Effector memory CD8-positive, alpha-beta T cell (primary cell): Measurements from ENCODE around the gene PGF.

ENCODE experiments used
- ATAC-seq: fragments of 150-1000 bp; cut with Tn5 transposase; replicated peaks from 2 replicates; pipeline ENCODE4 v1.10.0; 2021; ENCODE audit warnings: mild to moderate bottlenecking, moderate library complexity
- DNase-seq, 3 experiments: peaks; one replicate each; pipeline ENCODE4 v3.0.0; 2021
- H3K27ac Mint-ChIP-seq, 2 donors: one replicate each; pipeline ENCODE4 v1.8.0; 2022; ENCODE audit warnings: mild to moderate bottlenecking in 2 of 2, mixed read lengths in 2 of 2, moderate library complexity in 2 of 2
- H3K27me3 Mint-ChIP-seq, 2 donors: one replicate each; pipeline ENCODE4 v1.8.0; 2022; ENCODE audit warnings: mixed read lengths in 2 of 2
- H3K36me3 Mint-ChIP-seq: one replicate; pipeline ENCODE4 v1.8.0; 2022; ENCODE audit warnings: mild to moderate bottlenecking, moderate library complexity, mixed read lengths; ENCODE audit not compliant: insufficient read depth
- H3K4me1 Mint-ChIP-seq, 2 donors: one replicate each; pipeline ENCODE4 v1.8.0; 2022; ENCODE audit warnings: low read depth in 2 of 2, mixed read lengths in 2 of 2
- H3K4me3 Mint-ChIP-seq, 2 donors: one replicate each; pipeline ENCODE4 v1.8.0; 2022; ENCODE audit warnings: mild to moderate bottlenecking in 2 of 2, mixed read lengths in 2 of 2, moderate library complexity in 2 of 2
- H3K9me3 Mint-ChIP-seq, 2 donors: one replicate each; pipeline ENCODE4 v1.8.0; 2022; ENCODE audit warnings: mixed read lengths in 2 of 2

PGF gene

DNA sequence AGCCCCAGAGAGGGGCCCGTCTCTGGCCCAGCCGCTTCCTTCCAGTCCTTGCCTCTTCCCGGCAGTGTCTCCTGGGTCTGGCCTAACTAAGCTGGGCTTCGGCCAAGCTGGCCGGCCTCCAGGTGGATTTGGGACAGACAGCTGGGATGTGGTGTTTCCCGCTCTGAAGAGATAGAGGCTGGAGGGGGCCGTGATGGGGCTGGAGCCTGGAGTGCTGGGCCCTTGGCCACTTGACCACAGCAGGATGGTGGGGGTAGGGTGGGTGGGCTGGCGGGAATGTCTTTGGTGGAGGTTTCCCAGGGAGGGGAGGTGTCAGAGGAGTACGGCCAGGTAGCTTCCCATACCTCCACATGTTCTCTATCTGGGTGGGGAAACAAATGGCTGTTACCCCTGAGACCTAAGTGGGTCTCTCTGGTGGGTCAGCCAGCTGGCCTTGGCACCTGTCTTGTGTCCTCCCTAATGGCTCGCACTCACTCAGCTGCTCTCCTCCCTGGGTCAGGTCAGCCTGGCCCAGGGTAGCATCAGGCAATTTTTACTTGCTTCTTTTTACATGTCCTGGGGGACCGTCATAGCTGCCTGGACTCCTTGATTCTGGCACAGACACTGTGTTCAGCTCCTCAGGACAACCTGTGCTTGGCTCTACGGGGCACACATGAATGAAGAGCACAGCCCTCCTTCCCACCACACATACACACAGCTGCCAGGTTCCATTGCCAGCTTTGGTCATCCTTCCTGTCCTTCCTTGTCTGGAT lies 19.8 kb upstream of the PGF start:
- Mint-ChIP-seq H3K9me3 (no peaks in the 10 kb centered on the region), H3K27me3 (no peaks in the 10 kb centered on the region), H3K27ac (peak overlapping the region in 1 of 2 donors; percentile 44), H3K36me3 (no peaks in the 10 kb centered on the region), H3K4me1 (peaks cover 0 to 4% of the 10 kb centered on the region in 2 donors), H3K4me3 (no peak overlapping the region)
- no peak for DNase-seq
- no peak for ATAC-seq

GRCh38 chr14:74974364-74975058 lies 19.1 kb upstream of the PGF start:
- no peaks in the 10 kb centered on the region for H3K27me3 Mint-ChIP-seq
- peaks cover 0 to 4% of the 10 kb centered on the region in 2 donors for H3K4me1 Mint-ChIP-seq
- no peaks in the 10 kb centered on the region for H3K36me3 Mint-ChIP-seq
- peak overlapping the region; percentile 25 to 38 for H3K27ac Mint-ChIP-seq
- no peak for DNase-seq
- no peaks in the 10 kb centered on the region for H3K9me3 Mint-ChIP-seq
- ATAC-seq, result no peak
- H3K4me3 Mint-ChIP-seq, result no peak overlapping the region

GRCh38 chr14:74973905-74974363 lies 18.5 kb upstream of the PGF start:
- ATAC-seq (no peak), DNase-seq (no peak)
- H3K9me3 Mint-ChIP-seq, result no peaks in the 10 kb centered on the region
- H3K36me3 Mint-ChIP-seq, result no peaks in the 10 kb centered on the region
- H3K27me3 Mint-ChIP-seq, result no peaks in the 10 kb centered on the region
- H3K4me3 Mint-ChIP-seq, result no peak overlapping the region
- peaks cover 0 to 4% of the 10 kb centered on the region in 2 donors for H3K4me1 Mint-ChIP-seq
- peak overlapping the region; percentile 25 to 38 for H3K27ac Mint-ChIP-seq

DNA sequence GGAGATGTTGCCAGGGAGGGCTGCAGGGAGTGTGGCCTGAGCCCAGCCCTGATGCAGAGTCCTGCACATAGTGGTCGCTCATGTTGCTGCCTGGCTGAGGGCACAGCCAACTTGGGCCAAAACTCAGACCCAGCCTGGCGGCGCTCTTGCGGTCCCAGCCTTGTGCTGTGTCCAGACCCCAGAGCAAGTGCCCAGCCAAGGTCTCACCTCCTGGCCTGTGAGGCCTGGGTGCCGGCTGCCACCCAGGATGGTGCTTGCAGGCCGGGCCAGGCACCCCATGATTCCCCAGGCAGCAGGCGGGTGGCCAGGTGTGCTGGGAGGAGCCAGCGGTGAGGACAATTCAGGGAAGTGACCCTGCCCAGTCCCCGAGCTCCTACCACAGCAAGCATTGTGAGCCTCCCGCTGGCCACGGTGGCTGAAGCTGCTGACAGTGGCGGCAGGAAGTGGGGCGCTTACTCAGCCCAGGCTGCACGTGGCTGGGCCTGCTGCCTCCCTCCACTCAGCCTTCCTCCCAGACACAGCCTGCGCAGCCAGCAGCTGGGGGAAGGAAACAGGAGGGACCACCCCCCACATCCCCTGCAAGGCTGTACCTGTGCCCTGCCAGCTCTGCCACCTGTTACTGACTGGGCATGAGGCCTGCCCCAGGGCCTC lies 17.7 kb upstream of the PGF start:
- Mint-ChIP-seq H3K36me3 (no peaks in the 10 kb centered on the region), H3K4me1 (peaks cover 0 to 4% of the 10 kb centered on the region in 2 donors), H3K9me3 (no peaks in the 10 kb centered on the region), H3K4me3 (no peak overlapping the region), H3K27ac (no peak overlapping the region), H3K27me3 (no peaks in the 10 kb centered on the region)
- peak; percentile 51 for ATAC-seq
- DNase-seq, result no peak

GRCh38 chr14:74968811-74969210 lies 13.4 kb upstream of the PGF start:
- Mint-ChIP-seq H3K4me3 (no peak overlapping the region), H3K9me3 (no peaks in the 10 kb centered on the region), H3K4me1 (peaks cover 0 to 3% of the 10 kb centered on the region in 2 donors), H3K36me3 (no peaks in the 10 kb centered on the region), H3K27me3 (peaks cover 7 to 17% of the 10 kb centered on the region in 2 donors), H3K27ac (no peak overlapping the region)
- DNase-seq (no peak), ATAC-seq (no peak)

DNA sequence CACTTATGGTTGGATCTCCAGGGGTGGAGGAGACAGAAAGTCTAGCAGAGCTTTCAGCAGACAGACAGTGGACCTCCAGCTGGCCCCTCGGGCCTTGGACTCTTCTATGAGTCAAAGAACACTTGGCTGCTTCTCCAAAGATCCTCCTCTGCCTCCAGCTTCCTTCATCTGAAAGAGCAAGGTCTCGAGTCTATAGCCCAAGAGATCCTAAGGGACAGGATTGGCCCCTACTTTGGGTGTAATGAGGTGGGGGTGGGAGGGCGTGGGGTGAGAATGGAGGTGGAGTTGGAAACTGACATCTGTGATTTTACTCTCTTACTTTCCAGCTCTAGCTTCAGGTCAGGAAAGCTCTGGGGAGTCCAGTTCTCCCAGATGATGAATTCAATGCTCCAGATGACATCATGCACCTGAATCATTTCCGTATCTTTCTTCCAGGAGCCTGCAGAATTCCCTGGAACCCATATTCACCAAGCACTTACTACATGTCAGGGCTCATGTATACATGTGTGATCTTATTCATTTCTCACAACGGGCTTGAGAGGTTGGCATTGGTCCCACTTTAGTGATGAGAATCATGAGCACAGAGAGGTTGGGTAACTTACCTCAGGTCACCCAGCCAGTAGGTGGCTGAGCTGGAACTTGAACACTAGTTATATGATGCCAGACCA lies 10.2 kb upstream of the PGF start:
- ATAC-seq, result no peak
- no peak for DNase-seq
- H3K27ac Mint-ChIP-seq, result no peak overlapping the region
- H3K4me1 Mint-ChIP-seq, result peaks cover 0 to 3% of the 10 kb centered on the region in 2 donors
- no peak overlapping the region for H3K4me3 Mint-ChIP-seq
- peaks cover 24 to 37% of the 10 kb centered on the region in 2 donors for H3K27me3 Mint-ChIP-seq
- H3K36me3 Mint-ChIP-seq, result no peaks in the 10 kb centered on the region
- H3K9me3 Mint-ChIP-seq, result no peaks in the 10 kb centered on the region

- Mint-ChIP-seq H3K36me3 (no peaks in the 10 kb centered on the region), H3K27ac (no peak overlapping the region), H3K4me1 (peaks cover 0 to 3% of the 10 kb centered on the region in 2 donors), H3K4me3 (no peak overlapping the region), H3K27me3 (peaks cover 24 to 37% of the 10 kb centered on the region in 2 donors), H3K9me3 (no peaks in the 10 kb centered on the region)
- no peak for DNase-seq
- no peak for ATAC-seq
Measured at GRCh38 chr14:74964787-74965485, 9.5 kb upstream of the PGF start.

GRCh38 chr14:74963705-74964271 lies 8.4 kb upstream of the PGF start:
- Mint-ChIP-seq H3K27me3 (peaks cover 24 to 37% of the 10 kb centered on the region in 2 donors), H3K27ac (no peak overlapping the region), H3K4me1 (peaks cover 0 to 3% of the 10 kb centered on the region in 2 donors), H3K9me3 (no peaks in the 10 kb centered on the region), H3K4me3 (no peak overlapping the region), H3K36me3 (no peaks in the 10 kb centered on the region)
- no peak for ATAC-seq
- no peak for DNase-seq

GRCh38 chr14:74963178-74963704 lies 7.8 kb upstream of the PGF start:
- no peaks in the 10 kb centered on the region for H3K36me3 Mint-ChIP-seq

GRCh38 chr14:74962493-74962892 lies 7.1 kb upstream of the PGF start:
- H3K4me1 Mint-ChIP-seq, result peaks cover 0 to 3% of the 10 kb centered on the region in 2 donors
- DNase-seq, result no peak
- H3K27ac Mint-ChIP-seq, result no peak overlapping the region
- H3K9me3 Mint-ChIP-seq, result no peaks in the 10 kb centered on the region
- H3K27me3 Mint-ChIP-seq, result peaks cover 24 to 33% of the 10 kb centered on the region in 2 donors
- H3K4me3 Mint-ChIP-seq, result no peak overlapping the region
- H3K36me3 Mint-ChIP-seq, result no peaks in the 10 kb centered on the region
- ATAC-seq, result no peak

More at GRCh38 chr14:74963178-74963704, 7.8 kb upstream of the PGF start:
- DNase-seq (no peak), ATAC-seq (no peak)
- Mint-ChIP-seq H3K27me3 (peaks cover 24 to 37% of the 10 kb centered on the region in 2 donors), H3K4me1 (peaks cover 0 to 3% of the 10 kb centered on the region in 2 donors), H3K27ac (no peak overlapping the region), H3K9me3 (no peaks in the 10 kb centered on the region), H3K4me3 (no peak overlapping the region)

DNA sequence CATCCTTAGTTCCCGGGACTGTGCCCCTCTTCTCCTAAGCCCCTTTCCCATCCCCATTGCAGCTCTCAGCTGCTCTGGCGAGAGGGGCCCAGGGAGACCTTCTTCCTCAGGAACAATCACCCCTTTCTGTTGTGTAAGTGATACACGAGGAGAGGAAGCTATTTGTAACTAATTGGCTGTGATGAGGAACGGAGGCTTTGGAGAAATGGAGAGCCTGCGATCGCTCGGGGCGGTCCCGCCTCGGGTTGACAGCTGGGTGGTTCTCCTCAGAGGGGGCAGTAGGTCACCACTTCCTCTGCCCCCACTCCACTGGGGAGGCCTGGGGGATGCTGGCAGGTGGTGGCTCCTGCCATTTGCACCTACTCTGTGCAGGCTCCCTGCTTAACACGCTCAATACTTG lies 6.6 kb upstream of the PGF start:
- H3K9me3 Mint-ChIP-seq, result no peaks in the 10 kb centered on the region
- DNase-seq (no peak), ATAC-seq (no peak)
- H3K27me3 Mint-ChIP-seq, result peaks cover 24 to 30% of the 10 kb centered on the region in 2 donors
- peaks cover 0 to 3% of the 10 kb centered on the region in 2 donors for H3K4me1 Mint-ChIP-seq
- H3K4me3 Mint-ChIP-seq, result no peak overlapping the region
- H3K36me3 Mint-ChIP-seq, result no peaks in the 10 kb centered on the region
- no peak overlapping the region for H3K27ac Mint-ChIP-seq

- Mint-ChIP-seq H3K36me3 (no peaks in the 10 kb centered on the region), H3K27ac (no peak overlapping the region), H3K4me3 (no peak overlapping the region), H3K4me1 (peaks cover 0 to 5% of the 10 kb centered on the region in 2 donors), H3K27me3 (peaks cover 24 to 36% of the 10 kb centered on the region in 2 donors), H3K9me3 (no peaks in the 10 kb centered on the region)
- ATAC-seq, result no peak
- no peak for DNase-seq
Measured at GRCh38 chr14:74961238-74961911, 6.0 kb upstream of the PGF start.
